HPDE6-E6E7 (cell line): ENCODE data around the gene MYOM1.

Experiments
- DNase-seq: peaks from one replicate; pipeline ENCODE4 v3.0.0; 2011; ENCODE audit warnings: missing footprints; ENCODE audit errors: extremely low spot score

The MYOM1 gene

DNA sequence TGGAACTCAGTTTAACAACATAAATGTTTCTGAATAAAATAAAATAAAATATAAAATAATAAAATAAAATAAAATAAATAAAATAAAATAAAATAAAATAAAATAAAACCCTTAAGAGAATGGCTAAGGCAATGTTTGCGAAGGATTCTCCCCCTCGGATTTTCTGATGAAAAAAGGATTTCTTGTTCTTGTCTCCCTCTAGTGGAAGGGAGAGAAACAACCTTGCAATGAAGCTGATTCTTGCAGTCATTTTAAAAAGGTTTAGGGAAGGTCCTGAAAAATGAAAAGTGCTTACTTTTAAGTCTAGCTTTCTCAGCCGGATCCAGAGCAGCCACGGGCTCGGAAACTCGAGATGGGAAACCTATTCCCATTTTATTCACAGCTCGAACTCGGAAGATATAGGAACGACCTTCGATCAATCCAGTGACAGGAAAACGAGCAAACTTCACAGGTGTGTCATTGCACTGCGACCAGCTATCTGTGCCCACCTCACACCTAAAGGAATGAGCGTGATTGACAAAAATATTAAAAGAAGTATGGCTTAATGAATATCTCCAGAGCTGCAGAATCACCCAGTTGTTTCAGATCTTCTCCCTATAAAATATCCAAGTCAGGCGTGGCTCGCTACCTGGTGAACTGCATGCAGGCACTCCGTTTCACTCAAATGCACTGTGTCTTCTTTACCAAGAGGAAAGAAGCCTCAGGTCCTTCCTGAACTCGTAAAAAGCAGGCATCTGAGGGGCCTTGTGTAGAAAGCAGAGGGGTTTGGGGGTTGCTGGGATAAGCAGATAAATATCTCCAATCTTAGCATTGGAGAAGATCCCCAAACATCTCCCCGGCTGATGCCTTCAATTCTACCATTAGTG, 68.1 kb downstream of the MYOM1 start:
- peak; percentile 10 for DNase-seq

DNA sequence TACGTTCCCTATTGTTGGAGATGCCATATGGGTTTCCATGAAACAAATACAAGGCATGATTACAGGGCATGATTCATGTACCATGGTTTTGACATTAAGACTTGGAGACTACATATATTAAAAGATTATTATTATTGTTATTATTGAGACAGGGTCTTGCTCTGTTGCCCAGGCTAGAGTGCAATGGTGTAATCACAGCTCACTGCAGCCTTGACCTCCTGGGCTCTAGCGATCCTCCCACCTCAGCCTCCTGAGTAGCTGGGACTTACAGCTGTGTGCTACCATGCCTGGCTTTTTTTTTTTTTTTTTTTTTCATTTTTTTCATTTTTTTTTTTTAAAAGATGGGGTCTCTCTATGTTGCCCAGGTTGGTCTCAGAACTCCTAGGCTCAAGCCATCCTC, 69.1 kb downstream of the MYOM1 start:
- no peak for DNase-seq

DNA sequence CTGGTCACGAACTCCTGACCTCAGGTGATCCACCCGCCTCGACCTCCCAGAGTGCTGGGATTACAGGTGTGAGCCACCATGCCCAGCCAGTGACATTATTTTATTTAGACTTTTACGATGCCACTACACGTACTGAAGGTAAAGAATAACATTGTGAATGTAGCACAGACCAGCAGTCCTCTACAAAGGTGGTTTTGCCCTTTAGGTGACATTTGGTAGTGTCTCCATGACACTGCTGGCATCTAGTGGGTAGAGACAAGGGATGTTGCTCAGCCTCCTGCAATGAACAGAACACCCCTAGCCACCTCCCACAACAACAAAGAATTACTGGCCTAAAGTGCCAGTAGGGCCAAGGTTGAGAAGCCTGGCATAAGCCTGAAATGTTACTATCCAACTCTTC, 69.5 kb downstream of the MYOM1 start:
- DNase-seq = no peak

DNA sequence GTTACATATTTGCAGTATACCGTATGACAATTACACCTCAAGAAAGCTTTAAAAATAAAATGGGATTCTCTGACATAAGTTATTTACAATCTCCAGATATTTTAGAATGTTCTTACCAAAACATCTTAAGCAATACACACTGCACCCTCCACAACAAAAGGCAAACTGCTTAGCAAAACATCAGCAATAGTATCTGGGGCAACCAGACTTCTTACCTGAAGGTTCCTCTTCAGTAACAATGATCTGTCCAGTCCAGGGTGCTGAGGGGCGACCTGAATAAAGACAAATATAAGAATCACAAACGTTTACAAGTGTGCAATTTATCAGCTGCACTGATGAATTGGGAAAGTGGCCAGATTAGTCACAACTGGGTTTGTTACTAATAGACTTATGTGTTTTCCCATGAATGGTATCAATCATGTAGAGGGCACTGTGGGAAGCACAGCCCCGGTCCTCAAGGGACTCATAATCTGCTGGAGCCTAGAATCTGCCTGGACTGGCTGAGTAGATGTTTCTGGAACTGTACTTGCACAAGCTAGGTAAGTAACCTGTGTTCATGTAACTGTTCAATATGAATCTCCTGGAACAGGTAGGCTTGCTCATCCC, 70.7 kb downstream of the MYOM1 start:
- no peak for DNase-seq

DNA sequence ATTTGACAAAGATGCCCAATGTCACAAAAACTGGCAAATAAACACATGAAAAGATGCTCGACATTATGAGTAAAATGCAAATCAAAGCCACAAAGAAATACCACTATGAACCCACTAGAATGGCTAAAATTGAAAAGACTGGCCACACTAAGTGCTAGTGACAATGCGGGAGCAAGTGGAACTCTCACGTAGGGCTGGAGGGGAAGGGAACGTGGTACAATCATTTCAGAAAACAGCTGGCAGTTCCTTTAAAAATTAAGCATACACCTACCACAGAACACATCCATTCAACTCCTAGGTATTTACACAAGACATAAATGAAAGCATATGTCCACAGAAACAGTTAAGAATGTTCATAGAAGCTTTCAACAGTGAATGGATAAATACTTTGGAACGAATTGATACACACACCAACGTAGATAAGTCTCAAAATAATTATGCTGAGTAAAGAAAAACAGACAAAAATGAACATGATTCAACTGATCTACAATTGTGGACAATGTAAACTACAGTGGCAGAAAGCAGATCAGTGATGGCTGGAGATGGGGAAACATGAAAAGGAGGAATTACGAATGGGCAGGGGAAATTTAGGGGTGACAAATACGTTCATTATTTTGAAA, 71.7 kb downstream of the MYOM1 start:
- no peak for DNase-seq

DNA sequence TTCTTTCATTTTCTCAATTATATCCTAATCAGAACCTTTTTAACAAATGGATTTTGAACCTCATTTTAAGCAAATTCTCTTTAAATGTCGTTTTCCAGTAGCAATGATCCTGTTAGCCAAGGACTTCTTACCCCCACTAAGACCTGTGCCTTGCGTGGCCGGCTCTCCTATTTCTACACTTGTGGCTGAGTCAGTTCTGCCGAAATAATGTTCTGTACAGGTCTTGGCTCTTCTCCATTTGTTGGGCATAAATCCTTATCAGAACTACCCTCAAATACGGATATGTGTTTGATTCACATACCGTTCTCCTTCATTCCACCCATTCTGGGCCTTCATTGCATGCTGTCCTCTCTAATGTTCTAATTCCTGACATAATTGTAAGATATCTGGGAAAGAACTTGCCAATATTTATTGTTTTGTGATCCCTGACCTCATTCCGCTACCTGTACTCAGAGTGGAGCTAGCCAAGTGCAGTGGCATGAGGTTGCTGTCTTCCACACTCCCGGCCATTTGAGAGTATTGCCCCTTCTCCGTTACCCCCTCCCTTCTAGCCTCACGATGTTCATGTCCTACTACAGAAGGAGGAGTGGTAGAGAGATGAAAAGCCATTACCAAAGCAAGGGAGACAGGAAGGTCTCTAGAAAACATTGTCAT, 78.7 kb downstream of the MYOM1 start:
- no peak for DNase-seq

DNA sequence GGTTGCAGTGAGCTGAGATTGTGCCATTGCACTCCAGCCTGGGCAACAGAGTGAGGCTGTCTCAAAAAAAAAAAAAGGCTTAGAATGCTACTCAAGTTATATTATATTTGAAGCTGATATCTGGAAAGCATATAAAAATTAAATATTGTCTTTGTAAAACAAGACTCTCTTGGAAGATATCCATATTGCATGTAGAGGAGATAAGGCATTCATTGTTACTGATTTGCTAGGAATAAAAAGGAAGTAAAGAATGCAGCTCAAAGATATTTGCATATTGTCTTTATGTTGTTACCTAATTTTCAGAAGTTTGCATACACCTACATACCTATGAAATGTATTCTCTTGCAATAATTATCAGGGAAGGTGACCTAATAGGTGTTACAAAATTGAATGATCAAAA, 79.4 kb downstream of the MYOM1 start:
- DNase-seq = no peak

DNA sequence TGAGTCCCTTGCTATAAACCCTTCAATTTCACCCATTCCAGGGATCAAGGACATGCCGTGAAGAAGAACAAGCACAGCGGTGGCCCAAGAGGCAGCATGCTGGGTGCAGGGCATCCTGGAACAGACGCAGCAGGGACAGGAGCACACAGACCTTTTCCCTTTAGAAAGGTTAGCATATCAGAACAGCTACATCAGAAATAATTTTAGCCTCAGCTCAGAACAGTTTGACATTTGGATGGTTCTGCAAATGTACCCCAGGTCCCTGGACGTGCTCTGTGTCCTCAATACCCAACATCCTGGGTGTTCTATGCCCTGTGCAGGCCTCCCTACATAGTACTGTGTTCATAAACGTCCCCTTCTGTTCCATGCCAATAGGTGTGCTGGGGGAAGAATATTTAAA, 80.4 kb downstream of the MYOM1 start:
- no peak for DNase-seq

DNA sequence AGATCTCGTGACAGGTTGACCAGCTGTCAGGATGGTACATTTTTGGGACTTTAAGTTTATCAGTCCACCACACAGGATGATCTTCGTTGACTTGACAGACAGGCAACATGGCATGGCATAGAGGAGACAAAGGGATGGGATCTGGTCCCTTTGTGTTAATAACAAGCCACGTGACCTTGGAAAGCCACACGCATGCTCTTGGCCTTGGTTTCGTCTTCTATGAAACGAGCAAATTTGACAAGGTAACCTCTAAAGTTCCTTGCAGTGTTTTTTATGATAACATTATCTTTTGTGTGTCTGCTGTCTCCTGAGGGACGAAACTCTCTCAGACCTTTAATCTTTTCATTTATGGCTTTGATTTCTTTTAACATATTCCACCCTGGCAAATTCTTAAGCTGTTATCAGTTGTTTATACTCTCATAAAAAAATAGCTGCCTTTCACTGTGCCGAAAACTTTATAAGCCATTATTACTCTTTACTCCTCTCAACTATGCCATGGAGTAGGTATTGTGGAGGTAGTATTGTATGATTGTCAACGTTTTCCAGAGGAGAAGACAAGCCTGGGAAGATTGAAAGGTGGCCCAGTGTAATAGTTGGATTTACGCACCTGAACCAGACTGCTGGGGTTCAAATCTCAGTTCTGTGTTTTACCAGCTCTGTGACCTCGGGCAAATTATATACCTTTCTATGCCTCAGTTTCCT, 81.3 kb downstream of the MYOM1 start:
- no peak for DNase-seq

DNA sequence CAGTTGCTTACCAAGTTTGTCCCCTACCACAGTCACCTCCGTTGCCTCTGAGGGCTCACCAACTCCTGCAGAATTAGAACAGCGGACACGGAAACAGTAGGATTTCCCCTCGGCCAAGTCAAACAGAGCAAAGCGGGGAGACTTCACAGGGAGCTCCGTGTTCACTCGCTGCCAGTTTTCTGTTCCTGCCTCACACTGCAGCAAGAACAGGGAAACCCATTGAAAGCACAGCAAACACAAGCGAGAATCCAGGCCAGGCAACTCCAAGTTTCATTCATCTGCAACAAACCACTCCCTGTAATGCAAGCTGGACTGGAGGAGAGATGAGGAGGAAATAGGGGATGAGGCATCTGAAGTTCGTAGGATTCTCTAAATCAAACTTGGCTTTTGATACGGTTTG, 84.2 kb downstream of the MYOM1 start:
- DNase-seq = no peak

DNA sequence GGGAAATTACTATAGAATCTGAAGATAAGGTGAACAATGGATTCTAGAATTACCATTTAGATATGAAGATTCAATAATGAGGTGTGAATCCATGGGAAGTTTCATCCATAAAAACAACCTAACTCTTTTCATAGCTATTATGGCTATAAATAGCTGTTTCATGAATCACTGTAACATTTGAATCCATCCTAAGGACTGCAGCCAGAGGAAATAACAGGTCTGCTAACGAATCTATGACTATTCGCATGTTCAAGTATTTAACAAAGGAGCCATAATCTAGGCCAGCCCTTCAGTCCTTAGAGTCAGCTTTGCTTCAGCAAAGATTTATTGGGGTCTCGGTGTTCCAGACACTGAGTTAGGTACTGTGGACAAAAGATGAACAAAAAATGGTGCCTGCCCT, 87.1 kb downstream of the MYOM1 start:
- DNase-seq = no peak

DNA sequence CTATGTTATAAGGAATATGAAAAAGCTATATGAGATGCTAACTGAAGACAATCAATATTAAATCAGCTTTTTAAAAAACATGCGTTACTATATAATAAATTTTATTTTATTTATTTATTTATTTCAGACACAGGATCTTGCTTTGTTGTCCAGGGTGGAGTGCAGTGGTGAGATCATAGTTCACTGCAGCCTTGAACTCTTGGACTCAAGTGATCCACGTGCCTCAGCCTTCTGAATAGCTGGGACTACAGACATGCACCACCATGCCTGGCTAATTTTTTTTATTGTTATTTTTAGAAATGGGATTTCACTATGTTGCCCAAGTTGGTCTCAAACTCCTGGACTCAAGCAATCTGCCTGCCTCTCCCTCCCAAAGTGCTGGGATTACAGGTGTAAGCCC, 89.4 kb downstream of the MYOM1 start:
- DNase-seq = no peak

DNA sequence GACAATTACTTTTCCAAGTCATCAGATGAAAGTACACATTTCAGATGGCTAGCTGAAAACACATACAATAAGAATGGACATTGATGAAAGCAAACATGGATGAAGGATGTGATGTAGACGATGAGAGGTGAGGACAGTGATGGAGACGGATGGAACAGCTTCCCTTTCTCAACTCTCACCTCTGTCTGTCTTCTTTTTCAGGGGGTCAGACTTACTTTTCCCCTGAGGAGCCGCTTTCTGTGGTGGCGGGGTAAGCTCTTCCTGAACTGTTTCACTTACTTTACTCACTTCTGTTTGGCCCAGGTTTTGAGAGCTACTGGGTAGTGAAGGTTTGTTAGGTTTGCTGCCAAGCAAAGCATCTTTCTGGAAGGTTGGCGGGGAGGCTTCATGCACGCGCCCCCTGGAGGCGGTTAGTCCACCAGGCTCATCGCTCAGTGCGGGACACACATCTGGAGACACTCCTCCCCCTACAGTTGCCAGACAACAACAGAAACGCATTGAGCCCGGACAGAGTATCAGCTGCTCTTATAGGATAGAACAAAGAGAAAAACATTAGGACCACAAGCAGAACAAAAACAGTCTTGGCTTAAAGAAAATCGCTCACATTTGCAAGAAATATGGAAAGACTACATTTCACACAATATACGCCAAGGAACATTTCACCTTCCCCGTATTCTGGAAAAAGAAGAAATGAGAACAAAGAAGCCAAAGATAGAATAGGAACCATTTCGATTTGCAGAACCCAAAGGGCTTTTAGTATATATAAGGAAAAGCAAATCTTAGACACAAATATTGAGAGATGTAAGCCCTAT, 90.5 kb downstream of the MYOM1 start:
- DNase-seq = peak; percentile 68

DNA sequence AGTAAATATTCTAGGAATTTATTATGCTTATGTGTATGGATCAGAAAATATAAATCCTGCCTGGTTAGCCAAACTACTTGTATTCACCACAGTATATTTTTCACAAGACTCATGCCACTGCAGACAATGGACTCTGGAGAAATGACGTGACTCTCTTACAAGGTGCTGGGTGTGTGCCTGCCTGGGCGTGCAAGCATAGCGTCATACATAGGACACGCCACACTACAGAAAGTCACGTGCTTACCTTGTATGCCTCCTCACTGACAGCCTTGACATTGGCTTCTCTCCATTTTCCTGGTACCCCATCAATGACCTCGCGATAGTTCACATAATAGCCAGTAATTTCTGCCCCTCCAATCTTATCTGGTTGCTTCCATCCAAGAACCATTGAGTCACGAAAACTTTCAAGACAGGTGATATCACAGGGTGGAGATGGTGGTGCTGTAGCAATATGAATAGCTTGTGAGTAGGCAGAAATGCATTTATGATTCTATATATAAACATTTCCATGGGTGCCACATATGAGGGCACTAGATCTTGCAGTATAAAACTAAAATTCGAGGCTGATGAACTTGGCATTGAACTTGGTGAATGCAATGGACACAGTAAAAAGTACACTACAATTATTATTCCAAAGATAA, 93.2 kb downstream of the MYOM1 start:
- no peak for DNase-seq

DNA sequence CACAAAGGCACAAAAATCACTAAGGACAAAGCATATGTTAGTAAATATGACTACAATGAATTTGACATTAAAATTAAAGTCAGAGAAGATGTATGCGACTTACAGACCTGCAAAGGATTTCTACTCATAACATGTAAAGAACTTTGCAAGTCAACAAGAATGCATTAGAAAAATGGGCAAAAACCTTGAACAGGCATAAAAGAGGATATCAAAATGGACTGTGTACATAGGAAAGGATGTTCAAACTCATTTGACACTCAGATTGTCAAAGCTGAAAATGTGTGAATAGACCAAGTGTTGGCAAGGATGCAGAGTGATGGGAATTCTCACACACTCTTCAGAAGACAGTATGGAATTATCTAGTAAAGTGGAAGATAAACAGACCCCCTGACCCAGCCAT, 94.9 kb downstream of the MYOM1 start:
- DNase-seq = no peak

DNA sequence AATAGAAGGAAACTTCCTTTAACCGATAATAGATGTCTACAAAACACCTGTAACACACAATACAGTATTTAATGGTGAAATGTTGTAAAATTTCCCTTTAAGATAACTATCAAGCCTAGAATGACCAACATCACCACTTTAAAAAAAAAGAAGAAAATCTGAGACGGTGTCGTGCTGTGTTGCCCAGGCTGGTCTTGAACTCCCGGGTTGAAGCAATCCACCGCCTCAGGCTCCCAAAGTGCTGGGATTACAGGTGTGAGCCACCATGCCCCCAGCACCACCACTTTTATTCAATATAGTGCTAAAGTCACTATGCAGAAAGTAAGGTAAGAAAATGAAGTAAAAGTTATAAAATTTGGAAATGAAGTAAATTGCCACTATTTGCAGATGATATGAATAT, 96.9 kb downstream of the MYOM1 start:
- no peak for DNase-seq

DNA sequence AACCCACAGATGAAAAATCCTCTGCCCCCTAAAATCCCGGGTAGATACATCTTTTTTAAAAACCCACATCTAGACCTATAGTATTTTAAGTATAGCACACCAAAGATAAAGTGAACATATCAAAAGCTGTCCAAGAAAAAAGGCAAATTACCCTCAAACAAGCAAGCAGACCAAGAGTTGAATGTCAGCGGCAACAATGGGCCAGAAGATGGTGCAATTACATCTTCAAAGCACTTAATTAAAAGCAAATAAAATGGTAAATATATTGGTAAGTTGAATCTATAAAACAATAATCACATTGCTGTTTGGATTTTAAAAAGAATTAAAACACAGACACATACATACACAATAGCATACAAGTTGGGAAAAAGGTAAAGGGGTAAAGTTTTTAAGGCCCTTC, 98.5 kb downstream of the MYOM1 start:
- DNase-seq = no peak

DNA sequence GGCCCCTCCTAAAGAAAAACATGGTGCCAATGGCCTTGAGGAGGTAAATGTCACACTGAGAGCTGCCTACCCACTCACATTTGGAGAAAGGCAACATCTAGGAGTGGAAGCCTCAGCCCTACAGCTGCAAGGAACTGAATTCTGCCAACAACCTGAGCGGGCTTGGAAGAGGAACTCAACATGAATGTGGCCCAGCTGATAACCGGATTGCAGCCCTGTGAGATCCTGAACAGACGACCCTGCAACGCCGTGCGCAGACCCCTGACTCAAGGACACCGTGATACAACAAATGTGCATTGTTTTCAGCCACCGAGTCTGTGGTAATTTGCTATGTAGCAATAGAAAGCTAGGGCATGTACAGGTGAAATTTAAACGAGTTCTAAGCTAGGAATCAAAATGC, 99.4 kb downstream of the MYOM1 start:
- no peak for DNase-seq

DNA sequence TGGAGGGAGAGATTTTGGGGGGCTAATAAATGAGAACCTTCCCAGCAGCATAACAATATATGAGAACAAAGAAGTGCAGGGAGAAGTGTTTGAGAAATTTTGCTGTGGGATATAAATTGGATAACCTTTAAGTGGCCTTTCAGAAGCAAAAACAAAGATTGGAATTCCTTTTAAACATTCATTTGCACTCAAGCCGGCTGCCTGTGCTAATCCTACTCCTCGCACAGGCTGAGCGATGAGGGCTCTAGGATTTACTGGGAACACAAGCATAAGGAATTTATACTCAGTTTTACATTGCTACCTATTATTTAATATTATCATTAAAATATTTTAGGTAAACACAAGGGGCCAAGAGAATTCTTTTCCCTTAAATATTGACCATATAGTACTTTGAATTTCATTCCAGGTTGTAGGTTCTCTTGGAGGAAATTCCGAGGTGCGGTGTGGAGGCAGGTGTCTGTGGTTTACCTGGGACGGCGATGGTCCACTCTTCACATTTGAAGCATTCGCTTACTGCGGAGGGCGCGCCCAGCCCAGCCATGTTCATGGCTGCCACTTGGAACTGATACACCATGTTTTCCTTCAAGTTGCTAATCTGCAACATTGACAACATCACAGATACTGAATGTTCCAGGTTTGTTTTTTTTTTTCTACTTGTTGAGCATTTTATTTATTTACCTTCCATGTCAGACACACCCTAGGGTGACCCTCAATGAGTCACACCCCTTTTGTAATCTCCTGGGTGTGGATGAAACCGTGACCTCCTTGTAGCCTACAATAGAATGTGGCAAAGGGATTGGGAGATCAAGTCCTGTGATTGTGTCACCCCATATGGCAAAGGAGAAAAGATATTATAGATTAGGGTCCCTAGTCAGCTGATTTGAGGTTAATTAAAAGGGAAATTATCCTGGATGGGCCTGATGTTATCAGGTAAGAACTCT, 100.1 kb downstream of the MYOM1 start:
- peak; percentile 39 for DNase-seq
